ENCODE measurements around the gene OSM. TPM values are rescaled to one million over a fixed set of nuclear protein-coding genes. Genes with fewer than 3 reads are reported as not detected.

OSM gene
- total RNA-seq, 4 donors from 2014 or later = 0.40 TPM; not detected in 3

GRCh38 chr22:30243661-30244060, 23.0 kb downstream of the OSM start:
- no peaks in the 10 kb centered on the region for H3K27me3 ChIP-seq
- H3K9me3 ChIP-seq = no peaks in the 10 kb centered on the region
- no peaks in the 10 kb centered on the region for H3K36me3 ChIP-seq
- WGBS, 2 donors = 93 to 96% methylated on average over 17 to 22 of the region's 22 CpGs
- no peak for TF ChIP-seq POLR2A (IDR thresholded peaks at IDR 0.05)
- no peak for TF ChIP-seq CTCF (IDR thresholded peaks at IDR 0.05)
- intact Hi-C loops (cut with DNase I) = no loop called here
- no peak overlapping the region for H3K4me3 ChIP-seq (replicated peaks in 1 of 3)
- no peak overlapping the region for H3K27ac ChIP-seq
- no peak for DNase-seq
- H3K4me1 ChIP-seq = peaks cover 6 to 22% of the 10 kb centered on the region in 2 donors

GRCh38 chr22:30241576-30242371, 24.9 kb downstream of the OSM start:
- 83 to 85% methylated on average over 15 of the region's 15 CpGs for WGBS, 2 donors
- Histone ChIP-seq H3K4me3 (replicated peaks in 1 of 3) (no peak overlapping the region), H3K4me1 (peaks cover 6 to 18% of the 10 kb centered on the region in 2 donors), H3K27me3 (no peaks in the 10 kb centered on the region), H3K36me3 (no peaks in the 10 kb centered on the region), H3K9me3 (no peaks in the 10 kb centered on the region), H3K27ac (no peak overlapping the region)
- no peak for DNase-seq
- intact Hi-C loops (cut with DNase I) = no loop called here
- TF ChIP-seq POLR2A (IDR thresholded peaks at IDR 0.05) (no peak), CTCF (IDR thresholded peaks at IDR 0.05) (no peak)

- WGBS, 2 donors = 86 to 88% methylated on average over 24 of the region's 24 CpGs
- H3K4me1 ChIP-seq = peaks cover 8 to 14% of the 10 kb centered on the region in 2 donors
- H3K36me3 ChIP-seq = no peaks in the 10 kb centered on the region
- H3K27me3 ChIP-seq = no peaks in the 10 kb centered on the region
- no peak for DNase-seq
- H3K4me3 ChIP-seq (replicated peaks in 1 of 3) = no peak overlapping the region
- no peaks in the 10 kb centered on the region for H3K9me3 ChIP-seq
- TF ChIP-seq CTCF (IDR thresholded peaks at IDR 0.05) (no peak), POLR2A (IDR thresholded peaks at IDR 0.05) (no peak)
- intact Hi-C loops (cut with DNase I) = no loop called here
- H3K27ac ChIP-seq = no peak overlapping the region
These were observed 25.9 kb downstream of the OSM start for GRCh38 chr22:30240541-30241417.

- no peak for DNase-seq
- no peak overlapping the region for H3K4me3 ChIP-seq (replicated peaks in 1 of 3)
- intact Hi-C loops (cut with DNase I) = no loop called here
- no peaks in the 10 kb centered on the region for H3K36me3 ChIP-seq
- H3K9me3 ChIP-seq = no peaks in the 10 kb centered on the region
- WGBS, 2 donors = 87% methylated on average over 16 to 17 of the region's 17 CpGs
- H3K4me1 ChIP-seq = peaks cover 16 to 20% of the 10 kb centered on the region in 2 donors
- TF ChIP-seq POLR2A (IDR thresholded peaks at IDR 0.05) (no peak), CTCF (IDR thresholded peaks at IDR 0.05) (no peak)
- H3K27ac ChIP-seq = no peak overlapping the region
- no peaks in the 10 kb centered on the region for H3K27me3 ChIP-seq
These were observed 26.9 kb downstream of the OSM start for GRCh38 chr22:30239488-30240405.

Data from thyroid gland (tissue), 4 donors.